ENCODE data around the gene ZDHHC12.

Gene ZDHHC12

DNA sequence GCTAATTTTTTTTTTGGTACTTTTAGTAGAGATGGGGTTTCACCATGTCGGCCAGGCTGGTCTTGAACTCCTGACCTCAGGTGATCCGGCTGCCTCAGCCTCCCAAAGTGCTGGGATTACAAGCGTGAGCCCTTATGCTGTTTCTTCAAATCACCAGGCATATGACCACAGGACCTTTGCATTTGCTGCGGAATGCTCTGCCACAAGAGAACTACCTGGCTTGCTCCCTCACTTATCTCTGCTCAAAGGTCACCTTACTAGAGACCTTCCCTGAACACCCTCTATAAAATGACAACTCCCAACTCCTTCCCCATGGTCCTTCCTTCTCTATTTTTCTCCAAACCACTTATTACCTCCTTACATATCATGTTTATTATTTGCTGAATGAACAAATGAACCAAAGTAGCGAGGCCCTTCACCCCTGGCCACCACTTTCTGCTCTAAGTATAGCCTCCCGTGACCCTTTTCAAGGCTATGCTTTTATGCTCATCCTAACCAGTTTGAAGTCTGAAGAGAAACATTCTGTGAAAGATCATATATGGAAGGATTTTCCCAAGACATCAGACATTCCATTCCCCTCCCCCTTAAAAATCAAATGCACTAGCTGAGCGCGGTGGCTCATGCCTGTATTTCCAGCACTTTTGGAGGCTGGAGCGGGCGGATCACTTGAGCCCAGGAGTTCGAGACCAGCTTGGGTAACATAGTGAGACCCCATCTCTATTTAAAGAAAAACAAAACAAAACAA, 46.5 kb upstream of the ZDHHC12 start:
- no peaks in the 10 kb centered on the region for H3K27me3 ChIP-seq (ENCODE audit: insufficient read depth, low read depth, severe bottlenecking)
- H3K9me3 ChIP-seq (ENCODE audit: severe bottlenecking): no peaks in the 10 kb centered on the region
- no peak for DNase-seq
- H3K27ac ChIP-seq: no peak overlapping the region; the same call in 1 of the 2 replicates
- H3K36me3 ChIP-seq: peaks cover 10% of the 10 kb centered on the region
- TF ChIP-seq CTCF (IDR thresholded peaks at IDR 0.05; ENCODE audit: low read depth, low read length): no peak
- H3K4me3 ChIP-seq (ENCODE audit: low read depth, low read length): peak overlapping the region; percentile 79

DNA sequence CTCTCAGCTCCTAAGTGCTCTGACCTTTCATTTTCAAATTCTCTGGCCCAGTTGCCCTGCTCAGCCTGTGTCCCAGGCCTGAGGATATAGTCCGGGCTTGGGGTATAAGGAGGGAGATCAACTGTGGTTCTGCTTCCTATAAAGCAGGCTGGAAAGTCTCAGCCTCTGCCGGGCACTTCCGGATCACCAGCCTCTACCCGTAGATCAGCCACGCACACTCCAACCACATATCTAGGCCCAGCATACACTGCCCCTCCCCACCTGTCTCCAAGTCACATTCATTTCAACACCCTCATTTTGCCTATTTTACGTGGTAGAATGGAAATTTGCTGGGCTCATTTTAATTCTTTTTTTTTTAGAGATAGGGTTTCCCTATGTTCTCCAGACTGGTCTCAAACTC, 44.7 kb upstream of the ZDHHC12 start:
- no peak for DNase-seq
- Histone ChIP-seq H3K36me3 (peaks cover 10% of the 10 kb centered on the region), H3K9me3 (ENCODE audit: severe bottlenecking) (no peaks in the 10 kb centered on the region), H3K27ac (no peak overlapping the region), H3K4me3 (ENCODE audit: low read depth, low read length) (no peak overlapping the region), H3K27me3 (ENCODE audit: insufficient read depth, low read depth, severe bottlenecking) (no peaks in the 10 kb centered on the region)
- no peak for TF ChIP-seq CTCF (IDR thresholded peaks at IDR 0.05; ENCODE audit: low read depth, low read length)

DNA sequence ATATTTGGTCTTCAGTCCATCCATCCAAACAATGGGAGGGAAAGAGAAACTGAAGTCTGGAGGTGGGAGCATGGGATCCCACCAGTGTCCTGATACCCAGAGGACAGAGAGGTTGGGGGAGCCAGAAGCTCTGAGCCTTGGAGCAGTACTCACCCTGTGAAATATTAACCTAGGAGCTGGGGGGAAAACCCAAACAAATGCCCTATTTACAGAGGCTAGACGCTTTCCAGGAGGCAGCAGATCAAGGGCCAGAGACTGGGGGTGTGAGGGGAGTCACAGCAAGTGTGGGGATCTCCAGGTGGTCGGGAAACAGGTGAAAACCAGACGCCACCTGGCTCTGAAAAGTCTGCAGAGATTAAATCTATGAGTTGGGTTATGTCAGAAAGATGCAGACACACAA, 41.6 kb upstream of the ZDHHC12 start:
- TF ChIP-seq CTCF (IDR thresholded peaks at IDR 0.05; ENCODE audit: low read depth, low read length): no peak
- no peak for DNase-seq
- H3K4me3 ChIP-seq (ENCODE audit: low read depth, low read length): no peak overlapping the region
- no peak overlapping the region for H3K27ac ChIP-seq
- H3K9me3 ChIP-seq (ENCODE audit: severe bottlenecking): no peaks in the 10 kb centered on the region
- peaks cover 10% of the 10 kb centered on the region for H3K36me3 ChIP-seq
- no peaks in the 10 kb centered on the region for H3K27me3 ChIP-seq (ENCODE audit: insufficient read depth, low read depth, severe bottlenecking)

DNA sequence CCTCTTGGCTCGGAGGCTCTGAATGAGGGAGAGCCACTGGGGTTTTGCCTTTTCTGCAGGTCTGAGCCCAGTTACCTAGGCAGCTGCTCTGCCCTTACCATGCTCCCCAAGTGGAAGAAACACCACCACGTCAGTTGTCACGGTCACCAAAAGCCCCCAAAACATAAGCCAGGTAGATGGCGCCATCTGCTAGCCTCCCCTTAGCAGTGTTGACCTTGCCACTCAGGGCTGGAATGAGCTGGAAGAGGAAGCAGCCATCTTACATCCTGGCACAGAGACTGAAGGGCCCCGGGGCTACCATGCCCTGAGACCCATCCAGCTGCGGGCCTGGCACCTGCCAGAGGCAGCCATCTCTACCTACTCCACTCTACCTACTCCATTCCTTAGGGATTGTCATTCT, 40.4 kb upstream of the ZDHHC12 start:
- Histone ChIP-seq H3K27ac (no peak overlapping the region), H3K9me3 (ENCODE audit: severe bottlenecking) (no peaks in the 10 kb centered on the region), H3K36me3 (peaks cover 10% of the 10 kb centered on the region)

DNA sequence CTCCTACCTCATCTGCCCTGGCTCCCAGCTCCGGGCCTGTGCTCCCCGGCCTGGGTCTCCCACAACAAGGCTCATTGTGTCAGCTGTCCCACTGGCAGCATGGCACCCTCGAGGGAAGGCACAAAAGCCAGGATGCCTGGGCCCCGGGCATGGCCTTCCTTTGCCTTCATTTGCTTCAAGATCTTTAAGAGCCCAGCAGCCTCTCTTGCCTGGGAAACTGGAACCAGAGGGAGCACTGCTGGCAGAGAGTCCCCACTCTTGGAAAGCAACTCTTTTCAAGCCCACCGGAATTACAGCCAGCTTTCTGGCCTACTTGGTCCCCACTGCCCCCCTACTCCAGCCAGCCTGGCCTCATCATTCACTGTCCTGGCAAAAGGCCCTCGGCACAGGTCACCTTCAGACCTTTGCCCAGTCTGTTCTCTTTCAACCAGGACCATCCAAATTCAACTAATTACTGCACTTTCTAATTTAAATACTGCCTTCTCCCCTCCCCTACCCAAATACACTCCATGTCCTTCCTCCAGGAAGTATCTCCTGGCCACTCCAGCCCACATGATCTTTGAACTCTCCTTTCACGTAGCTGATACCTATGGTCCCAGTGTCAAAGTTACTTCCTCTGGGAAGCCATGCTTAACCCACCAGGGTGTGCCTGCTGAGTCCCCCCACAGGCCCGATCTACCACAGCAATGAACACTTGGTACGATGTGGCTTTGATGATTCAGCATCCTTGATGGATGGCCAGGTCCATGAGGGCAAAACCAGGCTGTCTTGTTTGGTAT, 38.9 kb upstream of the ZDHHC12 start:
- H3K36me3 ChIP-seq: peaks cover 7% of the 10 kb centered on the region; the same call in 1 of the 2 replicates
- DNase-seq: no peak
- no peak overlapping the region for H3K4me3 ChIP-seq (ENCODE audit: low read depth, low read length)
- no peak for TF ChIP-seq CTCF (IDR thresholded peaks at IDR 0.05; ENCODE audit: low read depth, low read length)
- H3K27ac ChIP-seq: no peak overlapping the region
- no peaks in the 10 kb centered on the region for H3K9me3 ChIP-seq (ENCODE audit: severe bottlenecking)
- no peaks in the 10 kb centered on the region for H3K27me3 ChIP-seq (ENCODE audit: insufficient read depth, low read depth, severe bottlenecking)

More for the DNA sequence above, 40.4 kb upstream of the ZDHHC12 start:
- no peaks in the 10 kb centered on the region for H3K27me3 ChIP-seq (ENCODE audit: insufficient read depth, low read depth, severe bottlenecking)
- DNase-seq: peak; percentile 34
- no peak overlapping the region for H3K4me3 ChIP-seq (ENCODE audit: low read depth, low read length)
- TF ChIP-seq CTCF (IDR thresholded peaks at IDR 0.05; ENCODE audit: low read depth, low read length): peak; percentile 39; the same call in 1 of the 2 replicates

Measured in WERI-Rb-1 (cell line).